GM18868 (cell line): ENCODE data around the gene CDH8.
"Not testable (repeated sequence)": the region's sequence is repeated elsewhere in the genome, so short reads cannot be mapped to it uniquely, and the experiment has no call there.

ENCODE experiments used
- ATAC-seq: cut with Tn5 transposase; IDR thresholded peaks from one replicate; pipeline ENCODE4 v1.9.1; 2021; ENCODE audit warnings: mild to moderate bottlenecking, moderate library complexity; ENCODE audit not compliant: unreplicated experiment

The CDH8 gene

GRCh38 chr16:61944004-61944403, 92.2 kb downstream of the CDH8 start:
- no peak for ATAC-seq

- ATAC-seq = no peak
These were observed 95.6 kb downstream of the CDH8 start for GRCh38 chr16:61940611-61941010.

- no peak for ATAC-seq
These were observed 98.6 kb downstream of the CDH8 start for GRCh38 chr16:61937646-61938045.

- ATAC-seq = no peak
These were observed 99.7 kb downstream of the CDH8 start for GRCh38 chr16:61936522-61936921.

DNA sequence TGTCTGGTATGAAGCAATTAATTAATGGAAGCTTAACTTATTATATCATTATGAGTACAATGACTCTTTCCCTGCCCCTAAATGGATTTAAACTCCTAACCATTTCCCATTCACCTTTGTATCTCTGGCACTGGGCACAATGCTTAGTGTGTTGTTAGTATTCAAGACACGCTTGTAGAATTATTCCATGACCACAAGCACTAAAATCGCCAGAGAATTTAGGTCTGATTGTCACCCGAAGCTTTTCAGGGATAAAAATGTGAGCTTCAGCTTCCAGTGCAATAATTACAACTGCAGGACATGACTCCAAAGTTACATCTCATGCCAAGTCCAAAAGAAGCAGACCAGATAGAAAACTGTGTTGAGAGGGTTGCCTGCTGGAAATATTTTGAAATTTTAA, 101.6 kb downstream of the CDH8 start:
- ATAC-seq = no peak

DNA sequence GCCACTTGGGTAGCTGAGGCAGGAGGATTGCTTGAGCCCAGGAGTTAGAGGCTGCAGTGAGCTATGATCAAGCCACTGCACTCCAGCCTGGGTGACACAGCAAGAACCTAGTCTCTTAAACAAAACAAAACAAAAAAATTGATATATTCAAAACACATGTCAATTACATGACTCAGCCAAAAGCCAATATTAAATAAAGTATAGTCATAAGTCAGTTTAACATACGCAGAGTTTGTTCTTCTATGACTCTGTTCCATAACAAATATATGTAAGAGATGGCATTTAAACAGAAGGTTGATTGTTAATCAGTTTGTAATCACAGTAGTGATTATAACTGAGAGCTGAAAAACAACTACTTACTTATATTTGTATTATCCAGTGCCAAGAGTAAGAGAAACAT, 106.5 kb downstream of the CDH8 start:
- no peak for ATAC-seq

DNA sequence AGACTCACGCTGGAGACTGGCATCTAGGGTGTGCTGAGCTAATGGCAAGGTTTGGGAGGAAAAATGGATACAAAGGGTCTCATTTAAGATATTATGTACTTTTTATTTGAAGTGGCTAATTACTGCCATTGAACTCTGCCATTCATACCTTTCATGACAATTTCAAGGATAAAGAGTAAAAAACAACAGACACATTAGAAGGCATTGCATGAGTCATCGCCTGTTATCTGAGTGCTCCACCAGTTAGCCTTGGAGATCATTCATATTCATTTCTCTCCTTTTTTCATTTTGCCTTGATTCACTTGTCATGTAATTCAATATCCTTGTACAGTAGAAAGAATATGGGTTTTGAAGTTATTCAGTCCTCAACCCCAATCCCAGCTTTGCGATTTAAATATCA, 109.5 kb downstream of the CDH8 start:
- no peak for ATAC-seq

- no peak for ATAC-seq
These were observed 112.6 kb downstream of the CDH8 start for GRCh38 chr16:61923629-61924028.

DNA sequence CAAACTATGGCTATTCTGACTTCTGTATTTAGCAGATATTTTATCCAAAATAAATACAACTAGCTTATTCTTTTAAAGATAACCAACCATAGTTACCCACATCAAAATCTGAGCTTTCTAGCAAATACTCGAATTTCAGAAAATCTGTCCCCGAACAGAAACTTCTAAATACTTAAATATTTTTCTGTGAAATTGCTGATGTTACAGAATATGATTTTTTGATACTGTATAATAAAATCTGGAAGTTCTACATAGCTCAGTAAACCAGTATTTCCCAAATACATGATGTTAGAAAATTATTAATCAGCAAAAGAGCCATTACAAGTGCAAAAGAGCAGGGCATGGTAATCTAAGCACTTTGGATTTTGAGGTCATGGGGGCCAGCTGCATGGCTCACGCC, 114.9 kb downstream of the CDH8 start:
- ATAC-seq = no peak

DNA sequence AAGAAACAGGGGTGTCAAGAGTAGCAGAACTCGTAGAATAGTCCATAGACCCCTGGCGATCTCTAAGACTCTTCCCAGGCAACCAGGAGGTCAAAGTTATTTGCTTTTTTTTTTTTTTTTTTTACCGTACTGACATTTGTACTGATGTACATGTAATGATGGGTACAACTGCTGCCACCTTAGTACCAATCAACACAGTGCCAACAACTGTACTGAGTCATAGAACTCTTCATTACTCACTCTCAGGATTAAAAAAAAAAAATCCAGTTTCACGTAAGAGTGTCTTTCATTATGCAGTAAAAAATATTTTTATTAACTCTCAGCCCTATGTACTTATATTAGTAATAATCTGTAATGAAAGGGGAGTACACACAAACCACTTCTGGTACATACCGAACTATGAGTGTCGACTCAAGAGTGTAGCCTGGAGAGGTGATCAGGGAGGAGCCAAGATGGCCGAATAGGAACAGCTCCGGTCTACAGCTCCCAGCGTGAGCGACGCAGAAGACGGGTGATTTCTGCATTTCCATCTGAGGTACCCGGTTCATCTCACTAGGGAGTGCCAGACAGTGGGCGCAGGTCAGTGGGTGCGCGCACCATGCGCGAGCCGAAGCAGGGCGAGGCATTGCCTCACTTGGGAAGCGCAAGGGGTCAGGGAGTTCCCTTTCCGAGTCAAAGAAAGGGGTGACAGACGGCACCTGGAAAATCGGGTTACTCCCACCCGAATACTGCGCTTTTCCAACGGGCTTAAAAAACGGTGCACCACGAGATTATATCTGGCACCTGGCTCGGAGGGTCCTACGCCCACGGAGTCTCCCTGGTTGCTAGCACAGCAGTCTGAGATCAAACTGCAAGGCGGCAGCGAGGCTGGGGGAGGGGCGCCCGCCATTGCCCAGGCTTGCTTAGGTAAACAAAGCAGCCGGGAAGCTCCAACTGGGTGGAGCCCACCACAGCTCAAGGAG, 118.1 kb downstream of the CDH8 start:
- not testable (repeated sequence) for ATAC-seq

DNA sequence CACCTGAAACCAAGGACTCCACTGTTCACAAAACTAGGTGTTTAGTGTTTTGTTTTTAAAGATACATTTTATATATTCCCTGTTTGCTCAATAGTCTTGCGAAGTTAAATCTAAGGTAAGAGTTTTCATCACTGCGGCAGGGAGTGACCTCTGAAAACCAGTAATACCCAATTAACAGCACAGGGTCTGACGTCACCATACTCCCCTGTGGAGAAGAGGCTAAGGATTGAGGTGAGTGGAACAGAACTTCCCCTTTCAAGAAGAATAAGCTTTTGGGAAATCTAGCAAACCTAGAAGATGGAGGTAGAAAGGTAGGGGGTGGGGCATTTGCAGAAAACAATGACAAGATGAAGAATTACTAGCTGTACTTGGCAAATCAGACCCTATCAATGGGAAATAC, 120.7 kb downstream of the CDH8 start:
- no peak for ATAC-seq

DNA sequence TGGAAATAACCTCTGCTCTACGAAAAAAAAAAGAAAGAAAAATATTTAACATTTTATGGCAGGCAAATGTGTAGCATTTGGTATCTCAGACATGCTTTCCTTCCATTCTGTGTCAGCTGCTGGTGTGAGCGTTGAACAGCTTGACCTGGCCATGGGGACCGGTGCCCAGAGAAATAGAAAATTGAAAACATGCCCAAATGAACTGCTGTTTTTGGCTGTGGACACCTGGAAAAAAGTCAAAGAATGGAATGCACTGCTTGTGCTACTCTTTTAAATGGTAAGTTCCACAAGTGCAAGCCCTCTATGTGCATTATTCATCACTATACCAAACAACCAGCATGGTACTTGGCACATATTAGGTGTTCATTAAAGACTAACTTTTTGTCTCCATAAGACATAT, 127.2 kb downstream of the CDH8 start:
- no peak for ATAC-seq

GRCh38 chr16:61908426-61908825, 127.8 kb downstream of the CDH8 start:
- ATAC-seq = no peak

DNA sequence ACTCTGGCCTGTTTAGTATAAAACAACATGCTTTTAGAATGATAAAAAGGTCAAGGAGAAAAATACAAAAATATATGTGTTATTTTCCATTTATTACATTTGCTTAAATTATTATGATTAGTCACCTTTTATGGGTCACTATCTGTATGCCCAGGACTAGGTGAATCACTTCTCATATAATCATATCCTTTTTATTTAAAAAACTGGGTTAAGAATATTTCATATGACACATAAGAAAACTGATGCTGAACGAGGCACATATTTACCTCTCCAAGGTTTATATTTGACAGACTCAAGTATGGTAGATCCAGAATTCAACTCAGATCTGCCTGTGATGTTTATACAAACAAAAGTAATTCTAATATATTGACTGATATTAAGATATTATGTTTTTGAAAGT, 134.5 kb downstream of the CDH8 start:
- no peak for ATAC-seq

DNA sequence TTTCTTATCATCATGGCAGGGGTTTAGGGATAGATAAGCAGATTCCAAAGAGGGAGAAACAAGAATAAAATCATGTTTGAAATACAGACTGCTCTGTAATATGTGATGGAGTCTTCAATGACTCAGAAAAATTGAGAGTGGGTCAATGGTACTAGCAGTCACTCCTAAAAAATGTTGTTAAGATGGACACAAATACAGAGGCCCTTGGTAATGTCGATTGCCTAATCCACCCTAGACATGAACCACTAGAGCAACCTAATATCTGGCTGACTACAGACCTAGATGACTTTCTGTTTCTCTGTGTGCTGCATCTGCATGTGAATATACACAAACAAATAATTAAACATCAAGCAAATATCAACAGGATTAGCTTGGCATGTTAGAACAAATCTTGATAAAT, 135.8 kb downstream of the CDH8 start:
- no peak for ATAC-seq

DNA sequence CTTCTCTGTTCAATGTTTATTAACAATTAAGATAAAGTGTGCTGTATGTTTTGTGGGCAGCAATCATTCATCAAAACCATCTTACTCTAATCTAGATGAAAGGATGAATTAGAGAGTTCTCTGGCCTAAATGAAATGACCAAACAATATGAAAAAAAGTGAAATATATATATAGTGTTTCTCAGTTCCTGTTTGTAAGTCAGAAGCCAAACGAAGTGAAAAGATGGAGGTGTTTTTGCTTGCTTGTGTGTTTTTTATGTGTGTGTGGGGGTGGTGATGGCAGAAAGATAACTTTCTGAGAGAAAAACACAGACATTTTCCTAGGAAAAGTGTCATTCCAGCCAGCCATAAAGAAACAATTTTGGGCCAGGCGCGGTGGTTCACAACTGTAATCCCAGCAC, 138.6 kb downstream of the CDH8 start:
- peak; percentile 82 for ATAC-seq

- ATAC-seq = no peak
These were observed 143.7 kb downstream of the CDH8 start for GRCh38 chr16:61892531-61892930.

DNA sequence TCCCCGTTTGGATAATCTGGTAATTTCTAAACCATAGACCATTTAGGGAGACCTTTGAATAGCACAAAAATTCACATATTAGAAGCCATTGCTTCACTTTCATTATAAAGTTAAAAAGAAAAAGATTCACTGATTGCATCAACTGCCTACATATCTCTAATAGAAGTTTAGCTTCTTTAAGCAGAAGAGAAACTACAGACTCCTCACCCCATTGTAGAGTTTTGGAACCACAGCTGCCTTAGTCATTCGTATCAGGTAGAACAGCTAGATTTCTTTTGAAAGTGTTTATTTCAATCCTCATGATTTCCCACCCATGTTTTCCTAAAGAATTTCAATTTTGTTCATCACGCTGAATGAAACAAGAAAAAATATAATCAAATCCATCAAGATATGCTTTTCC, 144.8 kb downstream of the CDH8 start:
- peak; percentile 46 for ATAC-seq

- no peak for ATAC-seq
These were observed 145.9 kb downstream of the CDH8 start for GRCh38 chr16:61890386-61890785.

GRCh38 chr16:61887903-61888302, 148.3 kb downstream of the CDH8 start:
- peak; percentile 90 for ATAC-seq

DNA sequence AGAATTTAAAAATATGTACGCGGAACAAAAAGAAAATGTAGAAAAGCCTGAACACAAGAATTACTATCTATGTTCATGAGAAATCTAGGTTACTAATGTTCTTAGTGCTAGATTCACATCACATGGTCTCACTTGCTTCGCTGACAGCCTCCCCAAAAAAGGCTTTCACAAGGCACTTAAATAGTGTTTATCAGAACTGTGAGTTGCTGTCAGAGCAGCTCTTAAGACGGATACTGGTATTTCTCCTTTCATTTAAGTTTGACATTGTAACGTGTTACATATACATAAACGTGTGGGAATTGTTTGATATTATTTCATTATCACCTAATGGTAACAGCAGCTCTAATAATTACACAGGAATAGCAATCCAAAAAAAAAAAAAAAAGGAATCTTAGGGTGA, 150.9 kb downstream of the CDH8 start:
- ATAC-seq = no peak

DNA sequence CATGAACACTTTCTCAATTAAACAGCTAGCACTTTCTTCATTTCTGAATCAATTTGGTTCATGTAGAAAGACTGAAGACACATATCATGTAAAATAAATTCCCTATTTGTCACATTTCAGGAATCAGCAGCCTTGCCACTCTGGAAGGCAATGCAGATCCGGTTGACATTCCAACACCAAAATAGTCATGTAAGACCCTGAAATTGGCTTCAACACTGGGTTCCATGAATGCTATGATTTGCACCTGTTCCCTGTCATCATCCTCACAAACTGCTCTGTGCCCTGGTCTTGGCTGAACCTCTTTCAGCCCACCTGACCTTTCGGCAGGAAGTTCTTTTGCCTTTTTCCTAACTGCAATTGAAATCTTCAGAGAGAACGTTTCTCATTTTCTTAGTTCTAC, 156.9 kb downstream of the CDH8 start:
- ATAC-seq = no peak

DNA sequence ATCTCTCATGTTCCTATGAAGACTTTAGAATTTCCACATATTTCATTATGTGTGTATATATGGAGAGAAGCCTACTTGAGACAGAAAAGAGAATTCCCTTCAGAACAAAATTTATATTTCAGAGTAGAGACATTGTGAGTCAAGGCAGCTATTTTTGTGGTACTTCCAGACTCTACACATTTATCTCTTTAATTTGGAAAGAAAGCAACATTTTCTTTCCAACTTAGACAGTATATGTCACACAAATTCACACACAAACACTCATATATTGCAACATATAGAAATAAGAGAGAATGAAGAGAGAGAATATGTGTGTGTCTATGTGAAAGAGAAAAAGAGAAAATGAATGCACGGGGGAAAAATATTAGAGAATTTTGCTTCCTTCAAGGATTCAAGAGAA, 158.8 kb downstream of the CDH8 start:
- ATAC-seq = no peak
